K562 (cell line): ENCODE data around the gene OSTF1. TPM values are rescaled to one million over a fixed set of nuclear protein-coding genes. Genes with fewer than 3 reads are reported as not detected.

ENCODE experiments used
- ATAC-seq: fragments of 200-7000 bp; cut with Tn5 transposase; 3 replicates; pipeline ENCODE4 v1.9.1; 2020; ENCODE audit warnings: moderate library complexity
- BruUV-seq: library from RNA; stranded (reverse); fragments of 400-500 nt; replicated peaks from 2 replicates; lab custom pipeline; 2021; lab: Mats Ljungman, UMichigan
- CTCF ChIA-PET: fragments of 300-600 bp; formaldehyde crosslinking; extraction: SDS; loops from one replicate; lab custom pipeline; 2021; ENCODE audit warnings: low intra/inter-chr PET ratio; lab: Yijun Ruan, JAX
- POLR2A ChIA-PET: fragments of 300-600, 350-650 bp; sonication (Branson Sonifier 250); formaldehyde crosslinking; extraction: SDS; loops from one replicate; lab custom pipeline; 2021; ENCODE audit warnings: antibody characterized with exemption, inconsistent platforms; lab: Yijun Ruan, JAX
- DNase-seq, 4 experiments: peaks; one replicate each; pipeline versions ENCODE4 v3.0.0 to v3.0.0-alpha.2; 2011 to 2018; ENCODE audit warnings: low spot score in 3 of 4, mixed read lengths in 3 of 4; ENCODE audit errors: extremely low read depth in 1 of 4
- FAIRE-seq: peaks from 2 replicates; lab custom pipeline; 2011; peaks lifted over from hg19 to GRCh38; lab: Jason Lieb, UNC
- H2AFZ ChIP-seq: 2 replicates; pipeline ENCODE4 v1.6.0; 2011; ENCODE audit warnings: low read depth, low read length, control low read depth, inconsistent platforms
- H3K27ac ChIP-seq: fragments of 200-600 bp; 3 replicates; pipeline ENCODE4 v1.8.0; 2011; ENCODE audit warnings: low read depth, mild to moderate bottlenecking, control low read depth, inconsistent platforms, low read length, moderate library complexity, mixed read lengths; ENCODE audit errors: extremely low read depth
- H3K27me3 ChIP-seq, 2 experiments: fragments of 300-600 bp in 1 of 2; 2 replicates in 1 of 2; 3 replicates in 1 of 2; pipeline versions ENCODE4 v1.6.0 to v1.8.0; 2011; ENCODE audit warnings: inconsistent platforms in 2 of 2, low read length in 2 of 2, mild to moderate bottlenecking in 1 of 2, mixed read lengths in 1 of 2, moderate library complexity in 1 of 2; ENCODE audit not compliant: control insufficient read depth in 2 of 2, insufficient read depth in 2 of 2
- H3K36me3 ChIP-seq: fragments of 300-600 bp; 3 replicates; pipeline ENCODE4 v1.8.0; 2011; ENCODE audit warnings: mild to moderate bottlenecking, low read length, inconsistent platforms; ENCODE audit not compliant: control insufficient read depth, insufficient read depth
- H3K4me1 ChIP-seq, 2 experiments: fragments of 200-600 bp in 1 of 2; replicated peaks in 1 of 2; 2 replicates in 1 of 2; 3 replicates in 1 of 2; pipeline versions ENCODE4 v1.5.1 to v1.8.0; 2011; ENCODE audit warnings: inconsistent platforms in 2 of 2, low read length in 2 of 2, mild to moderate bottlenecking in 1 of 2, mixed read lengths in 1 of 2, moderate library complexity in 1 of 2; ENCODE audit not compliant: control insufficient read depth in 2 of 2, insufficient read depth in 2 of 2
- H3K4me2 ChIP-seq: 2 replicates; pipeline ENCODE4 v1.6.1; 2011; ENCODE audit warnings: low read length, control low read depth, inconsistent platforms, mixed read lengths; ENCODE audit not compliant: insufficient read depth
- H3K4me3 ChIP-seq: fragments of 200-600 bp; sonication (generic), shearing (Covaris generic); 2 replicates; pipeline ENCODE4 v1.5.1; 2016; ENCODE audit warnings: control low read depth, inconsistent platforms
- H3K79me2 ChIP-seq: fragments of 200-600 bp; 3 replicates; pipeline ENCODE4 v1.8.0; 2011; ENCODE audit warnings: low read length, inconsistent platforms; ENCODE audit not compliant: control insufficient read depth, insufficient read depth
- H3K9ac ChIP-seq, 2 experiments: 2 replicates each; pipeline versions ENCODE4 v1.6.0 to v1.6.1; 2011; ENCODE audit warnings: low read depth in 2 of 2, low read length in 2 of 2, control low read depth in 1 of 2, inconsistent platforms in 1 of 2, mild to moderate bottlenecking in 1 of 2, mixed read lengths in 1 of 2; ENCODE audit not compliant: insufficient read depth in 1 of 2
- H3K9me1 ChIP-seq: one replicate; pipeline ENCODE4 v1.6.0; 2011; ENCODE audit warnings: inconsistent platforms, mild to moderate bottlenecking, low read length, moderate library complexity; ENCODE audit not compliant: control insufficient read depth, insufficient read depth
- H3K9me3 ChIP-seq: replicated peaks from 2 replicates; pipeline ENCODE4 v1.5.1; 2011; ENCODE audit warnings: low read depth, low read length, inconsistent platforms; ENCODE audit not compliant: control insufficient read depth, insufficient read depth
- H4K20me1 ChIP-seq: replicated peaks from 2 replicates; pipeline ENCODE4 v1.6.1; 2011; ENCODE audit warnings: low read length, inconsistent platforms, mixed read lengths; ENCODE audit not compliant: control insufficient read depth, insufficient read depth
- ARID1B ChIP-seq: fragments of 450-650 bp; IDR thresholded peaks from 2 replicates; pipeline ENCODE4 v1.6.1; 2016; ENCODE audit warnings: antibody characterized with exemption, mild to moderate bottlenecking, inconsistent platforms
- FOXP1 ChIP-seq: sonication (generic); formaldehyde crosslinking; IDR thresholded peaks from 2 replicates; pipeline ENCODE4 v1.8.0; 2022; ENCODE audit warnings: mild to moderate bottlenecking, missing genetic modification reagents
- NONO ChIP-seq, 2 experiments: fragments of 200-400 bp in 1 of 2; fragments of 450-650 bp in 1 of 2; formaldehyde crosslinking in 1 of 2; IDR thresholded peaks; 2 replicates each; pipeline ENCODE4 v1.6.1; 2017; ENCODE audit warnings: low read depth in 2 of 2, mild to moderate bottlenecking in 2 of 2, moderate library complexity in 2 of 2, low read length in 1 of 2
- ZC3H4 ChIP-seq: sonication (generic); formaldehyde crosslinking; IDR thresholded peaks from 2 replicates; pipeline ENCODE4 v1.9.0; 2021; ENCODE audit warnings: missing genetic modification reagents, borderline replicate concordance
- ZFP36 ChIP-seq: fragments of 150-350 bp; IDR thresholded peaks from 2 replicates; pipeline ENCODE4 v1.6.1; 2018; ENCODE audit warnings: low read length, low read depth; ENCODE audit not compliant: partially characterized antibody
- ZNF311 ChIP-seq: fragments of 250-450 bp; sonication (Bioruptor Pico); IDR thresholded peaks from 2 replicates; pipeline ENCODE4 v1.4.0; 2020; ENCODE audit warnings: mild to moderate bottlenecking, moderate library complexity
- WGBS: fragments of 100-300 bp; shearing (Covaris generic); methylation state at CpG from one replicate; pipeline ENCODE4 v1.1.6; 2016; ENCODE audit warnings: low coverage, mixed read lengths; ENCODE audit not compliant: insufficient coverage; ENCODE audit errors: missing lambda C conversion rate; 5-methylcytosine and 5-hydroxymethylcytosine counted together
- in situ Hi-C: fragments of 300-500 bp; cut with MboI; formaldehyde crosslinking; loops from 4 replicates; pipeline ENCODE4 v1.15.0; 2018; ENCODE audit warnings: inconsistent platforms, mixed read lengths
- intact Hi-C: fragments of 100-400 bp; cut with micrococcal nuclease; formaldehyde crosslinking; loops from 2 replicates; pipeline ENCODE4 v1.14.2; 2022
- polyA plus RNA-seq, 8 experiments: library from polyadenylated mRNA; depleted of rRNA in 4 of 8; stranded (reverse) in 5 of 8; unstranded in 3 of 8; fragments of >200 nt; fragmentation: Nextera tagmentation in 2 of 8; fragmentation: Illumina TruSeq in 1 of 8; extraction: Ambion mirVana in 2 of 8; extraction: Trizol in 1 of 8; gene quantifications; 2 replicates each; pipeline versions ENCODE4 v1.2.1 to v1.2.3, GENCODE V29; 2011 to 2014; ENCODE audit warnings: inconsistent platforms in 1 of 8, missing spikeins in 1 of 8
- total RNA-seq, 7 experiments: library from RNA; depleted of rRNA in 6 of 7; stranded (reverse); fragments of >200 nt in 6 of 7; fragmentation: Illumina TruSeq in 2 of 7; extraction: Trizol in 2 of 7; gene quantifications; 2 replicates each; pipeline versions ENCODE4 v1.2.1 to v1.2.3, GENCODE V29; 2011 to 2021; ENCODE audit warnings: low replicate concordance in 1 of 7
- TF ChIP-seq, protein P1 (sequence below): fragments of 450-650 bp; conservative IDR thresholded peaks from 2 replicates; pipeline ENCODE4 v1.6.1; 2016; ENCODE audit warnings: missing genetic modification characterization, low read depth, mild to moderate bottlenecking, missing compliant biosample characterization, moderate library complexity
- TF ChIP-seq, protein P2 (sequence below): sonication (generic); formaldehyde crosslinking; IDR thresholded peaks from 2 replicates; pipeline ENCODE4 v1.8.1; 2023; ENCODE audit warnings: missing genetic modification reagents, mild to moderate bottlenecking, borderline replicate concordance
- TF ChIP-seq, protein P3 (sequence below): sonication (generic); IDR thresholded peaks from 2 replicates; pipeline ENCODE4 v1.6.1; 2016

Gene OSTF1
- total and polyA plus RNA-seq, 9 of the 15 experiments (the other 6 are each of a cell fraction or from before 2014, with no cell fraction given): 15.0 to 37.3 (median 23.0) TPM

DNA sequence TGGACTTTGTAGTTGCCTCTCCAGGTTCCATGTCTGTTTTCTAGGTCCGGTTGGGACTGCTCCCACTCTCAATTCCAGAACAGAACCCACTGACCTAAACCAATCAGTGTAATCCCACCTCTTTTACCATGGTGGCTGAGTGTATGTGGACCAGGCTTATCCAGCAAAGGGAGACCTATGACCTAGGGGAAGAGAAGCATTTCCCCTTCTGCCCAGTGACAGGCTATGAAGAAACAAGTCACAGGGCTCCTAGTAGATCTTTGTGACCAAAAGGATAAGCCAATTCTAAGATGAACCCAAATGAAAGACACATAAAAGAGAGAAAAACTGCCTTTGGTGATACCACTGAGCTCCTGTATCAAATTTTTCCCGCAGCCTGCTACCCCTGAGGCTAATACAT, 6.7 kb upstream of the OSTF1 start (continued):
- TF ChIP-seq, protein P1, sequence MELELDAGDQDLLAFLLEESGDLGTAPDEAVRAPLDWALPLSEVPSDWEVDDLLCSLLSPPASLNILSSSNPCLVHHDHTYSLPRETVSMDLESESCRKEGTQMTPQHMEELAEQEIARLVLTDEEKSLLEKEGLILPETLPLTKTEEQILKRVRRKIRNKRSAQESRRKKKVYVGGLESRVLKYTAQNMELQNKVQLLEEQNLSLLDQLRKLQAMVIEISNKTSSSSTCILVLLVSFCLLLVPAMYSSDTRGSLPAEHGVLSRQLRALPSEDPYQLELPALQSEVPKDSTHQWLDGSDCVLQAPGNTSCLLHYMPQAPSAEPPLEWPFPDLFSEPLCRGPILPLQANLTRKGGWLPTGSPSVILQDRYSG (tag): no peak

DNA sequence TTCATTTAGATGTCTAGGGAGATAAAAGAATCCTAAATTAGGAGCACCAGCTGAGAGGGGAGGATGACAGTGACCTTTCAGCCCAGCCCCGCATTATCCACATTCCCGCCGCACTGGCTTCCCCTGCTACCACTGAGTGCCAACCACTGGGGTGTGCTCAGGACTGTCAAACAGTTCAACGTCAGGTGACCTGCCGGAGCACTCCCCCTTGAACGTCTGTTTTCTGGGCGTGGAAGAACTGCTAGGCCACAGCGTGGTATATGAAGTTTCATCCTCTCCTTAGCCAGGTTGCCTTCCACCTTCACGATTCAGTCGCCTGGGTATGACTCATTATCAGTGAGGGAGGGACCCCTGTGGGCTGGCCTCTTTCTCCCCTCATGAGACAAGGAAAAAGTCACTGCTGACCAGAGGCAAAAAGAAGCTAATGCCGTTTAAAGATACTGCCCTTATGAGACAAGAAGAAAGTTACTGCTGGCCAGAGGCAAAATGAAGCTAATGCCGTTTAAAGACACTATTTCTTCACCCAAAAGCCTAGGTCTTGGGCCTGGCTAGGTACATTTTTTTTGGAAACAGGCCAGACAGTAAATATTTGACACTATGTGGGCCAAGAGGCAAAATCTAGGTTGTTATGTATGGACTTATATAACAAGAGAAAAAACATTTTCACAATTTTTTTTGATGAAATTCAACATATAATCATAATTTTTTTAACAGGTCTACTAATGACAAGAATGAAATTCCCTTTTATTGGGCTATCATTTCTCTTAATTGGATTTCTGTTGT, 4.9 kb upstream of the OSTF1 start:
- FAIRE-seq (no peak), DNase-seq (peak; percentile 10 to 39 (median 18)), ATAC-seq (no peak; the same call in 2 of the 3 replicates)
- no peaks in the 10 kb centered on the region for H3K9me1 ChIP-seq
- no peaks in the 10 kb centered on the region for H3K27me3 ChIP-seq
- H3K9me3 ChIP-seq: no peaks in the 10 kb centered on the region
- 16% methylated on average over 5 of the region's 12 CpGs for WGBS
- ChIA-PET POLR2A (interaction anchor here (0.7 kb wide), 1 partner anchor 12 kb away, joined by 3 read pairs; no protein-coding TSS in a partner anchor), CTCF (no interaction called here)
- peaks cover 14 to 19% of the 10 kb centered on the region in 2 experiments; a peak in 4 of 5 replicates for H3K4me1 ChIP-seq
- in situ Hi-C loops: no loop called here
- no peak overlapping the region for H3K27ac ChIP-seq
- peak overlapping the region; percentile 18; the same call in 1 of the 2 replicates for H2AFZ ChIP-seq
- intact Hi-C loops: no loop called here
- peaks cover 7% of the 10 kb centered on the region; the same call in 1 of the 3 replicates for H3K79me2 ChIP-seq
- no peaks in the 10 kb centered on the region for H4K20me1 ChIP-seq
- no peak overlapping the region; a peak in 1 of 4 replicates for H3K9ac ChIP-seq
- H3K4me2 ChIP-seq: no peak overlapping the region
- H3K4me3 ChIP-seq: no peak overlapping the region
- H3K36me3 ChIP-seq: no peaks in the 10 kb centered on the region
- BruUV-seq: no TSS peak
- TF ChIP-seq ZFP36 (no peak), ZNF311 (CRISPR knock-in tag) (no peak), NONO (IDR thresholded peaks at IDR 0.05; ENCODE audit: low read depth in 2 of 2, low read length in 1 of 2) (no peak), ARID1B (no peak), ZC3H4 (no peak), FOXP1 (no peak)
- TF ChIP-seq, protein P2, sequence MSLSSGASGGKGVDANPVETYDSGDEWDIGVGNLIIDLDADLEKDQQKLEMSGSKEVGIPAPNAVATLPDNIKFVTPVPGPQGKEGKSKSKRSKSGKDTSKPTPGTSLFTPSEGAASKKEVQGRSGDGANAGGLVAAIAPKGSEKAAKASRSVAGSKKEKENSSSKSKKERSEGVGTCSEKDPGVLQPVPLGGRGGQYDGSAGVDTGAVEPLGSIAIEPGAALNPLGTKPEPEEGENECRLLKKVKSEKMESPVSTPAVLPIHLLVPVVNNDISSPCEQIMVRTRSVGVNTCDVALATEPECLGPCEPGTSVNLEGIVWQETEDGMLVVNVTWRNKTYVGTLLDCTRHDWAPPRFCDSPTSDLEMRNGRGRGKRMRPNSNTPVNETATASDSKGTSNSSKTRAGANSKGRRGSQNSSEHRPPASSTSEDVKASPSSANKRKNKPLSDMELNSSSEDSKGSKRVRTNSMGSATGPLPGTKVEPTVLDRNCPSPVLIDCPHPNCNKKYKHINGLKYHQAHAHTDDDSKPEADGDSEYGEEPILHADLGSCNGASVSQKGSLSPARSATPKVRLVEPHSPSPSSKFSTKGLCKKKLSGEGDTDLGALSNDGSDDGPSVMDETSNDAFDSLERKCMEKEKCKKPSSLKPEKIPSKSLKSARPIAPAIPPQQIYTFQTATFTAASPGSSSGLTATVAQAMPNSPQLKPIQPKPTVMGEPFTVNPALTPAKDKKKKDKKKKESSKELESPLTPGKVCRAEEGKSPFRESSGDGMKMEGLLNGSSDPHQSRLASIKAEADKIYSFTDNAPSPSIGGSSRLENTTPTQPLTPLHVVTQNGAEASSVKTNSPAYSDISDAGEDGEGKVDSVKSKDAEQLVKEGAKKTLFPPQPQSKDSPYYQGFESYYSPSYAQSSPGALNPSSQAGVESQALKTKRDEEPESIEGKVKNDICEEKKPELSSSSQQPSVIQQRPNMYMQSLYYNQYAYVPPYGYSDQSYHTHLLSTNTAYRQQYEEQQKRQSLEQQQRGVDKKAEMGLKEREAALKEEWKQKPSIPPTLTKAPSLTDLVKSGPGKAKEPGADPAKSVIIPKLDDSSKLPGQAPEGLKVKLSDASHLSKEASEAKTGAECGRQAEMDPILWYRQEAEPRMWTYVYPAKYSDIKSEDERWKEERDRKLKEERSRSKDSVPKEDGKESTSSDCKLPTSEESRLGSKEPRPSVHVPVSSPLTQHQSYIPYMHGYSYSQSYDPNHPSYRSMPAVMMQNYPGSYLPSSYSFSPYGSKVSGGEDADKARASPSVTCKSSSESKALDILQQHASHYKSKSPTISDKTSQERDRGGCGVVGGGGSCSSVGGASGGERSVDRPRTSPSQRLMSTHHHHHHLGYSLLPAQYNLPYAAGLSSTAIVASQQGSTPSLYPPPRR (CRISPR knock-in tag): no peak
- TF ChIP-seq, protein P3, sequence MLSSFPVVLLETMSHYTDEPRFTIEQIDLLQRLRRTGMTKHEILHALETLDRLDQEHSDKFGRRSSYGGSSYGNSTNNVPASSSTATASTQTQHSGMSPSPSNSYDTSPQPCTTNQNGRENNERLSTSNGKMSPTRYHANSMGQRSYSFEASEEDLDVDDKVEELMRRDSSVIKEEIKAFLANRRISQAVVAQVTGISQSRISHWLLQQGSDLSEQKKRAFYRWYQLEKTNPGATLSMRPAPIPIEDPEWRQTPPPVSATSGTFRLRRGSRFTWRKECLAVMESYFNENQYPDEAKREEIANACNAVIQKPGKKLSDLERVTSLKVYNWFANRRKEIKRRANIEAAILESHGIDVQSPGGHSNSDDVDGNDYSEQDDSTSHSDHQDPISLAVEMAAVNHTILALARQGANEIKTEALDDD: no peak
